Motor neuron (in vitro differentiated cells): Measurements from ENCODE around the gene TSHR. TPM values are rescaled to one million over a fixed set of nuclear protein-coding genes. Genes with fewer than 3 reads are reported as not detected.

ENCODE experiments used
- ATAC-seq, 8 experiments: fragments of 200-7000 bp; cut with Tn5 transposase; replicated peaks in 6 of 8; 2 replicates each; pipeline ENCODE4 v1.8.0; 2021; ENCODE audit warnings: mild to moderate bottlenecking in 8 of 8, moderate library complexity in 8 of 8
- H3K27ac ChIP-seq, 2 donors: fragments of 250-450 bp; sonication (Bioruptor Pico); 2 replicates each; pipeline ENCODE4 v1.9.0; 2021; ENCODE audit warnings: antibody characterized with exemption in 2 of 2, mild to moderate bottlenecking in 2 of 2, moderate library complexity in 1 of 2
- H3K4me1 ChIP-seq, 2 donors: fragments of 250-450 bp; sonication (Bioruptor Pico); replicated peaks in 1 of 2; 2 replicates each; pipeline ENCODE4 v1.6.1; 2021; ENCODE audit warnings: antibody characterized with exemption in 2 of 2, mild to moderate bottlenecking in 2 of 2, moderate library complexity in 1 of 2
- H3K4me3 ChIP-seq, 5 donors: fragments of 250-450 bp; sonication (Bioruptor Pico); 2 replicates each; pipeline ENCODE4 v1.9.0; 2021; ENCODE audit warnings: antibody characterized with exemption in 5 of 5, mild to moderate bottlenecking in 5 of 5, moderate library complexity in 4 of 5
- WGBS, 10 experiments: fragments of 450-650 bp; shearing (Covaris generic); methylation state at CpG; one replicate each; pipeline ENCODE4 v1.0.0; 2022; 5-methylcytosine and 5-hydroxymethylcytosine counted together
- in situ Hi-C, 9 experiments: fragments of 400-800 bp; cut with MboI; loops; one replicate each; pipeline ENCODE4 v1.15.0; 2021; ENCODE audit warnings: low sequenced_read_pairs in 9 of 9, low pct_unique_long_range_greater_than_20kb in 2 of 9; ENCODE audit not compliant: unreplicated experiment in 9 of 9
- total RNA-seq, 8 experiments: library from RNA; unstranded; fragments of 300-600 nt; gene quantifications; 2 replicates each; pipeline versions ENCODE4 v1.2.3 to v1.2.4, GENCODE V29; 2022

TSHR gene
- total RNA-seq, 8 experiments from 2014 or later = 0.13 to 2.0 (median 0.56) TPM

DNA sequence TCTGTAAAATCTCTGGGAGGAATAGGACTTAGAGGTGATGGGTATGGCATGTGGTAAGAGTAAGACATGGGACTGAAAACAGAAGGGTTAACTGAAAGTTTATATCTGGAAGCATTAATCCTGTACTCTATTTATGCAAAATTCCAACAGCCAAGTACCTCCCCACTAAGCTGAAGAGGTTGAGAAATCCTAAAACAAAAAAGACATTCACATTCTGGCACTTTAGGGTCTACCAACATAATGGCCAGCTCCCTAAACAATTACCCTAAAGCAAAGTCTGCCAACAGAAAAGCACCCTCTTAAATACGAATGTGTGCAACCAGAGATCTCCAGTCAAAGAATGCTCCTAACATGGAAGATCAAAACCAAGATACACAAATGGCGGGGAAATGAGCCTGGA is 178.0 kb downstream of the TSHR start:
- Histone ChIP-seq H3K4me1 (no peaks in the 10 kb centered on the region), H3K27ac (no peak overlapping the region), H3K4me3 (no peak overlapping the region)
- no peak for ATAC-seq
- in situ Hi-C loops = no loop called here
- 0 to 100% (median 70%) methylated on average over 1 to 2 of the region's 2 CpGs; no CpG with 5 or more reads in 2 of the 10 experiments for WGBS, 10 experiments

DNA sequence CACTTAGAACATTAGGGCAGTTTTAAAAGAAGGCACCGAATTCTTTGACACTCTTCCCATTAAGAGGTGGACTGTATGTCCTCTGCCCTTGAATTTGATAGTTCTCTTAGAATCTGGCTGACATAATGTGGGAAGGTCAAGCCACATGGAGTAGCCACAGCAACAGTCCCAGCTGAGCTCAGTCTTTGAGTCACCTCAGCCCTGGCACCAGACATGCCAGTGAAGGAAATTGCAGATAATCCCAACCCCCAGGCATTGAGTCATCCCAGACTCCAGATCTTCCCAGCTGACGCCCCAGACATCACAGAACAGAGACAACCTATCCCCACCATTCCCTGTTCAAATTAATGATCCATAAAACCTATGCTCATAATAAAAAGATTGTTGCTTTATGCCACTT is 181.9 kb downstream of the TSHR start:
- H3K27ac ChIP-seq = no peak overlapping the region
- no peaks in the 10 kb centered on the region for H3K4me1 ChIP-seq
- no peak overlapping the region for H3K4me3 ChIP-seq
- in situ Hi-C loops = no loop called here
- WGBS, 10 experiments = 50 to 83% (median 60%) methylated on average over 1 to 2 of the region's 2 CpGs; no CpG with 5 or more reads in 3 of the 10 experiments
- ATAC-seq = peak in 6 of 8 experiments; percentile 40 to 99 (median 74)

DNA sequence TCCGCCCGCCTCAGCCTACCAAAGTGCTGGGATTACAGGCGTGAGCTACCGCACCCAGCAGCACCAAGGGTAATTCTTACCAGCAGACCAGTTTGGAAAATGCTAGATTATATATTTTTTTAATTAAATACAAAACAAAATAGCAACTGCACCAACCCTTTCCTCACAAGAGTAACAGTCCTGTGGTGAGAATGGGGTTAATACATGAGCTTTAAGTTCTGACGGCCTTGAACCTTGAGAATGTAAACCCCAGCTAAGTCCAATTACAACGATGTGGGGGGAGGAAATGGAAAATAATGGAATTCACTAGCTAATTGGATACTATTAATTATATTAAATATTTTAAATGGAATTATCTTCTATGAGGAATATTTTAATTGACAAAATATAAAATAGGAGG is 183.0 kb downstream of the TSHR start:
- no peak overlapping the region for H3K27ac ChIP-seq
- WGBS, 10 experiments = 78 to 100% (median 97%) methylated on average over 1 to 6 of the region's 6 CpGs; no CpG with 5 or more reads in 1 of the 10 experiments
- H3K4me3 ChIP-seq = no peak overlapping the region
- no peaks in the 10 kb centered on the region for H3K4me1 ChIP-seq
- ATAC-seq = no peak
- in situ Hi-C loops = no loop called here

DNA sequence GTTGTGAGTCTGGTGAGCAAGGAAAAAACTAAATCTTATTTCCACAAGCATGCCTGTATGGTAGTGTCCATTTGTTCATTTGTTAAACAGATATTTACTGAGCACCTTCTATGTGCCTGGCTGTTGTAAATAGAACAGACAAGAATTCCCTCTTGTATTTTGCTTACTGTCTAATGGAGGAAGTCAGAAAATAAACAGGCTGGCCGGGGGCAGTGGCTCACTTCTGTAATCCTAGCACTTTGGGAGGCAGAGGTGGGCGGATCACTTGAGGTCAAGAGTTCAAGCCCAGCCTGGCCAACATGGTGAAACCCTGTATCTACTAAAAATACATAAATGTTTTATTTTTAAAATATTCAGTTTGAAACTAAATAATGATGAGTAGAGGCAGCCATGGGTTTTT is 186.0 kb downstream of the TSHR start:
- no peak overlapping the region for H3K4me3 ChIP-seq
- no peak for ATAC-seq
- 38 to 100% (median 77%) methylated on average over 1 to 2 of the region's 2 CpGs; no CpG with 5 or more reads in 4 of the 10 experiments for WGBS, 10 experiments
- H3K4me1 ChIP-seq = no peaks in the 10 kb centered on the region
- in situ Hi-C loops = no loop called here
- H3K27ac ChIP-seq = no peak overlapping the region

DNA sequence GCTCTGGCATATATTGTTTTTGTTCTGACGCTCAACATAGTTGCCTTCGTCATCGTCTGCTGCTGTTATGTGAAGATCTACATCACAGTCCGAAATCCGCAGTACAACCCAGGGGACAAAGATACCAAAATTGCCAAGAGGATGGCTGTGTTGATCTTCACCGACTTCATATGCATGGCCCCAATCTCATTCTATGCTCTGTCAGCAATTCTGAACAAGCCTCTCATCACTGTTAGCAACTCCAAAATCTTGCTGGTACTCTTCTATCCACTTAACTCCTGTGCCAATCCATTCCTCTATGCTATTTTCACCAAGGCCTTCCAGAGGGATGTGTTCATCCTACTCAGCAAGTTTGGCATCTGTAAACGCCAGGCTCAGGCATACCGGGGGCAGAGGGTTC is 188.4 kb downstream of the TSHR start:
- in situ Hi-C loops = no loop called here
- H3K4me1 ChIP-seq = no peaks in the 10 kb centered on the region
- no peak overlapping the region for H3K27ac ChIP-seq
- WGBS, 10 experiments = 81 to 100% (median 93%) methylated on average over 1 to 6 of the region's 8 CpGs; no CpG with 5 or more reads in 3 of the 10 experiments
- H3K4me3 ChIP-seq = no peak overlapping the region
- ATAC-seq = no peak

DNA sequence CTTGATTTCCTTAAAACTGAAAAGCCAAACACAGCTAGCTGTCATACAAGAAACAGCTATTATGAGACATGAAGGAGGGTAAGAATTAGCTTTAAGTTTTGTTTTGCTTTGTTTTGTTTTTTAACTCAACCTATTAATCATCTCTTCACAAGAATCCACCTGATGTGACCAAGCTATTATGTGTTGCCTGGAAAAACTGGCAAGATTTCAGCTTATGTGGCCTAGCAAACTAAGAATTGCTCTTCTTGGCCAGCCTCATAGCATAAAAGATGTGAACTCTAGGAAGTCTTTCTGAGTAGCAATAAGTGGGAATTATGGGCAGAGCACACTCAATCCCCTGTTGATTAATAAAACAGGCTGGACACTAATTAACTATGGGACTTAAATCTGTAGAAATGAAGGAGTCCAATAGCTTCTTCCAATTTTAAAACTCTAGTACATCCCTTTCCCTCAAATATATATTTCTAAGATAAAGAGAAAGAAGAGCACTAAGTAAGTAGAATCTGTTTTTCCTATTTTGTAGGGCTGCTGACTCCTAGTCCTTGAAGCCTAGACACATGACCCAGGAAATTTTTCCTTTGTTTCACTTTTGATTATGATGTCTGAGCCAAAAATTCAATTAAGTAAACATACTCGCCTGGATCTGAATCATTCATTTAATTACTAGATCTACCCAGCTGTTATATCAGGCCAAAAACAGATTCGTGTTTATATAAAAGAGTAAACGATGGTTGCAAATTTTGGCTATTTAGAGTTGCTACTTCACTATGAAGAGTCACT is 189.6 kb downstream of the TSHR start:
- Histone ChIP-seq H3K27ac (no peak overlapping the region), H3K4me1 (no peaks in the 10 kb centered on the region), H3K4me3 (no peak overlapping the region)
- WGBS, 10 experiments = 0 to 94% (median 80%) methylated on average over 1 to 3 of the region's 3 CpGs; no CpG with 5 or more reads in 1 of the 10 experiments
- ATAC-seq = peak in 1 of 8 experiments; percentile 61
- in situ Hi-C loops = no loop called here

DNA sequence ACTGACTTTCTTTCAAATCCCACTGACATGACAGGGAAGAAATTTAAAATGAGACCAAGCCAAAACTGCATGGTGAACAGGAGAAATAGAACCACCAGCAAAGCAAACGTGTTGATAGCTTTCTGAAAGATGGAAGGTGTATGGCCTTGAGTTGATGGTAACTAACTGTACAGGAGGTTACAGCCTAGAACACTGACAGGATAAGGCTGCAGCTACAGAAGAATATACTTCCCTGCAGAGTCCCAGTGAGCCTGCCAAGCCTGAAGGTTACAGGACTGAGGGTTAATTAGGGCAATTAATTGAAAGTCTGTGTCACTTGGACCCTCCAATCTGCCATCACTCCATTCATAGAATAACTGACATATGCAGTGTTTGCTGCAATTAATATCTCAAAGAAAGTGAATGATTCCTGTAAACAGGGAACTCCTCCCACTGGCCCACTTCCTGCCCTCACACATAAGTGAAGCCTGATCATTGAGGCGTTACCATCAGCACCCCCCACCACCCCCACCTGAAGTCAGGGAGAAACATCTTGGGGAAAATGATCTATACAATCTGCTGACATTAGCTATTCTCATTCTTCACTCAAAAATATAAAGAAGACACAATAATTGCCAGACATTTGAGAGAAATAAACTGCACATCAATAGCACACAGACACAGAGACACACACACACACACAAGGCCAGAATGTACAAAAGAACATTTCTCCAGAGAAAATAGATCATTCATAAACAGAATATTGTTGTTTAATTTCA is 191.9 kb downstream of the TSHR start:
- Histone ChIP-seq H3K27ac (no peak overlapping the region), H3K4me3 (no peak overlapping the region), H3K4me1 (no peaks in the 10 kb centered on the region)
- in situ Hi-C loops = no loop called here
- 0 to 100% (median 50%) methylated on average over 1 to 2 of the region's 2 CpGs; no CpG with 5 or more reads in 1 of the 10 experiments for WGBS, 10 experiments
- ATAC-seq = no peak

DNA sequence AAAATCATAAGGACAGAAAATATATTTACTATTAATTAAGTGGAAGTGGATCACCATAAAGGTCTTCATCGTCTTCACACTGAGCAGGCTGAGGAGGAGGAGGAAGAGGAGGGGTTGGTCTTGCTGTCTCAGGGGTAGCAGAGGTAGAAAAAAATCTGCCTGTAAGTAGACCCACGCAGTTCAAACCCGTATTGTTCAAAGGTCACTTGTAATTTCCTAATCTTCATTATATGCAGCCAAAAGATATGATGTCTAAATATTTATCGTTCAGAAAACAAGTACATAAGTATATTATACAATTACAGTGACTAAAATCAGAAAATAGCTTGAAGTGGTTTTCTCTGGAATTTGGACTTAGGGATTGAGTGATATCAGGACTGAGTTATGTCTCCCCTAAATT is 193.2 kb downstream of the TSHR start:
- in situ Hi-C loops = no loop called here
- 24 to 93% (median 85%) methylated on average over 2 to 4 of the region's 4 CpGs; no CpG with 5 or more reads in 1 of the 10 experiments for WGBS, 10 experiments
- H3K4me1 ChIP-seq = no peaks in the 10 kb centered on the region
- no peak for ATAC-seq
- no peak overlapping the region for H3K4me3 ChIP-seq
- no peak overlapping the region for H3K27ac ChIP-seq

DNA sequence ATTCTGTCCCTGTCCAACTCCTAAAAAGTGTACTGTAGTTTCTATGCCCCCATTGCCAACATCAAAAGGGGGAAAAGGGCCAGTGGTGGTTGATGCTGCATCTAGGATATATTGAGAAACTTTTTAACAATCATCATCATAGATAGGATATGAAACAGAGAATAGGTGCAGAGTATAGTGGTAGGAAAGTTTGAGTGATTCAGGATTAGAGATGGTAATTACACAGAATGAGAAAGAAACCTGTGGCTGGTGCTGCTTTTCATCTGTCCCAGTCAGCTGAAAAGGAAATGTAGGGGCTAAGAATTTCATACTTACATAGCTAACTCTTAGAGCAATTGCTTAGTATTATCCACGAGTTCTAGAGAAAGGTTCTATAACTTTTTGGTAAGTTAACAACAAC is 197.8 kb downstream of the TSHR start:
- in situ Hi-C loops = loop anchor here in 3 of 9 experiments (25.0 kb wide), 2 partner anchors 141 to 166 kb away; no protein-coding TSS in a partner anchor
- Histone ChIP-seq H3K4me1 (no peaks in the 10 kb centered on the region), H3K27ac (no peak overlapping the region), H3K4me3 (no peak overlapping the region)
- WGBS, 10 experiments = 0 to 60% (median 30%) methylated on average over 1 of the region's 1 CpG; no CpG with 5 or more reads in 3 of the 10 experiments
- ATAC-seq = no peak

DNA sequence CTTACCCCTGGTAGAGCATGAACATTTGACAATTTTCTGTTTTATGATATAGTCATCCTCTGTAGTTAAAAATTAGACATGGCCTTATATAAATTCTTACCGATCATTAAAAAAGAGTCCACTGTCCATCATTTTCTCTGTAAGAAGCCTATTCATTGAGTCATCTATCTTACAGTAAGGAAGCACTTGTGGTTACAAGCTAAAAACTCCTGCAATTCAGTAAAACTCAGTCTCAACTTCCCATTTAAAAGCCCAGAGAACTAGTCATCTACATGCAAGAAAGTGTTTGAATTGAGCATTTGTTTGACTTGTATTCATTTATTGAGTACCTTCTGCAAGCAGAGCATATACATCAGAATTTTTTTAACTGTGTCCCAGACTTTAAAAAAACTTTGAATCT is 202.0 kb downstream of the TSHR start:
- Histone ChIP-seq H3K4me1 (no peaks in the 10 kb centered on the region), H3K4me3 (no peak overlapping the region), H3K27ac (no peak overlapping the region)
- ATAC-seq = no peak
- in situ Hi-C loops = loop anchor here in 3 of 9 experiments (25.0 kb wide), 2 partner anchors 145 to 170 kb away; no protein-coding TSS in a partner anchor
- 38 to 100% (median 88%) methylated on average over 1 of the region's 1 CpG; no CpG with 5 or more reads in 3 of the 10 experiments for WGBS, 10 experiments

DNA sequence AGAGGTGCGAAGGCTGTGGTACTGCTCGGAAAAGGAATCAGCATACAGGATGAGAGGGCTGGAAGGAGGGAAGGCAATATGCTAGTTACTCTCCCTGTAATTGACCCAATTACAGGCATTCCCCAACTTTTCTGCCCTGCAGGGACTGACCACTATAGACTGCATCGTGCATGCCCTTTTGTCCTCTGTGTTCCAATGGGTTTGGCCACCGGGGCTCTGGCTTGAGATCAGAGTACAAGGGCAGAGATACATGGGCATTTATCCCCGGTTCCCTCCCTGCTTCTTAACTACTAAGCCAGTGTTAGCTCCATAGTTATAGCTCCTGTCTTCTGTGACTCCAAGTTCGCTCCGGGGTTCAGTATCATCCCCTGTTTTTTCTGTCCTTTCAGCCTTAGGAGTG is 205.7 kb downstream of the TSHR start:
- WGBS, 10 experiments = 0 to 96% (median 77%) methylated on average over 1 to 6 of the region's 7 CpGs; no CpG with 5 or more reads in 3 of the 10 experiments
- no peak overlapping the region for H3K27ac ChIP-seq
- in situ Hi-C loops = loop anchor here in 5 of 9 experiments (10.0 to 25.0 kb wide), 4 partner anchors 149 to 186 kb away; no protein-coding TSS in a partner anchor
- no peak overlapping the region for H3K4me3 ChIP-seq
- ATAC-seq = no peak
- no peaks in the 10 kb centered on the region for H3K4me1 ChIP-seq

DNA sequence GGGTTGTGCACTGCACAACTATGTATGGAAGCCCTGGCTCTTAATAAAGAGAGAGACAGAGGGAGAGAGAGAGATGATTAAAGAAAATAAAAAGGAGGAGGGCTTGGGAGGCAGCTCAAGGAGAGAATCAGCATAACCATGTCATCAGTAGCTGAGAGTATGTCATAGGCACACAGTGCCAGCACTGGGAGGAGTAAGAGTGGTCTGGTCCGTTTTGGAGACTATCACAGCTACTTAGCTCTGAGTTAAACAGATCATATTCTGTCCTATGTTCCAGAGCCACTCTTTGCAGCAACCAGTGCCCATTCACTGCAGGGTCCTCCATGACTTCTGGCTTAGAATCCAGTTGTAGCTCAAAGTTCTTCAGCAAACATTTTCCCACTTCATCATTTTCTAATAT is 206.3 kb downstream of the TSHR start:
- peak in 2 of 8 experiments; percentile 40 to 45 for ATAC-seq
- WGBS, 10 experiments = 0 to 55% (median 20%) methylated on average over 1 of the region's 1 CpG; no CpG with 5 or more reads in 6 of the 10 experiments
- H3K4me1 ChIP-seq = no peaks in the 10 kb centered on the region
- no peak overlapping the region for H3K4me3 ChIP-seq
- in situ Hi-C loops = loop anchor here in 5 of 9 experiments (10.0 to 25.0 kb wide), 4 partner anchors 149 to 187 kb away; no protein-coding TSS in a partner anchor
- no peak overlapping the region for H3K27ac ChIP-seq

DNA sequence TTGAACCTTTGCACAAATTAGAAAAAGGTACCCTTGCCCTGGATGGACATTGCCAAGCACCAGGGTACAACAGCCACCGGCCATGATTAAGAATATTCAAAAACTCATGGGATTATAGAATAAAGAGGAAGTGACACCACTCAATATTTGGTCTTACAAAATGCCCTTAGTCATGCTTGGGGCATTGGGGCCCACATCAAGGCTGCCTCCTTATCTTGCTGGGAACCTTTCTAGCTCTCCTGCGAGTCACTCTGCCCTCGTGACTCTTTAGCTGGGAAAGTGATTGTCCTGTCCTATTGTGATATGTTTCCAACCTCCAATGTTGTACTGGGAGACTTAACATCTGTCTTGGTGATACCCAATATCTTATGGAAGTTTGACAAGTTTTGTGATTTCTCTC is 207.5 kb downstream of the TSHR start:
- Histone ChIP-seq H3K4me1 (no peaks in the 10 kb centered on the region), H3K27ac (no peak overlapping the region), H3K4me3 (no peak overlapping the region)
- ATAC-seq = no peak
- WGBS, 10 experiments = 60 to 100% (median 87%) methylated on average over 1 to 3 of the region's 3 CpGs; no CpG with 5 or more reads in 2 of the 10 experiments
- in situ Hi-C loops = loop anchor here in 5 of 9 experiments (10.0 to 25.0 kb wide), 4 partner anchors 151 to 188 kb away; no protein-coding TSS in a partner anchor
